ENCODE data around the gene FRMD1.

FRMD1 gene

DNA sequence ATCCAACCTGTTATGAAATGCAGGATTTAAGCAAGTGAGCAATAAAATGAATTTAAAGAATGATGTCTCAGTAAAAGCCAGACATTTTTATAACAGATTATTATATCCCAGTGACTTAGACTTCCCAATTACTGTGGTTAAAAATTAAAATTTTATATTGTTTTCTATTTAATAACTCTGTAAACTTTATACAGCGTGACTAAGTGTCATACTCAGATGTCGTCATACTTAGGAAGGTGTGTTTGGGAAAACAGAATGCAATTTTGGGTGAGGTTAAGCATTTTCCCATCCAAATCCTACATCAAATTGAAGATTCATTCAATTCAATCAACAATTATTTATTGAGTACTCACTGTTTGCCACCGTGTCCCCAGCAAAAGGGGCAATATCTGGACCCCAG is 31.4 kb upstream of the FRMD1 start:
- H3K27me3 ChIP-seq (ENCODE audit: control insufficient read depth in 1 of 2, insufficient read depth in 1 of 2, low read length in 2 of 2), result peaks cover 0 to 29% of the 10 kb centered on the region in 2 experiments
- H3K4me1 ChIP-seq (ENCODE audit: control insufficient read depth, insufficient read depth, low read depth, low read length), result peaks cover 3% of the 10 kb centered on the region
- H3K4me3 ChIP-seq (ENCODE audit: insufficient read depth in 1 of 2, low read depth in 1 of 2, low read length in 2 of 2), result no peak overlapping the region
- no peak overlapping the region for H3K14ac ChIP-seq (ENCODE audit: low read length in 2 of 2)
- no peak overlapping the region for H2BK12ac ChIP-seq (ENCODE audit: low read length in 2 of 2)
- no peak overlapping the region for H3K18ac ChIP-seq (ENCODE audit: low read depth in 1 of 2, low read length in 2 of 2)
- no peaks in the 10 kb centered on the region for H3K9me3 ChIP-seq (ENCODE audit: control insufficient read depth, low read length)
- H3K4me2 ChIP-seq (ENCODE audit: low read length, poor library complexity, severe bottlenecking), result no peak overlapping the region
- H2AK5ac ChIP-seq (ENCODE audit: low read length, severe bottlenecking), result no peak overlapping the region
- no peak overlapping the region for H4K8ac ChIP-seq (ENCODE audit: low read length)
- no peak overlapping the region for H3K23ac ChIP-seq (ENCODE audit: low read length in 2 of 2)
- H2BK120ac ChIP-seq (ENCODE audit: low read depth, low read length), result no peak overlapping the region
- H3K36me3 ChIP-seq (ENCODE audit: control insufficient read depth in 1 of 2, insufficient read depth in 2 of 2, low read depth in 1 of 2, low read length in 2 of 2), result no peaks in the 10 kb centered on the region
- WGBS, result 75% methylated on average over 1 of the region's 3 CpGs
- no peak overlapping the region for H3K27ac ChIP-seq (ENCODE audit: low read length, poor library complexity, severe bottlenecking)
- no peak overlapping the region for H3K4ac ChIP-seq (ENCODE audit: low read depth in 1 of 2, low read length in 2 of 2)
- H2BK15ac ChIP-seq (ENCODE audit: low read depth, poor library complexity, severe bottlenecking), result no peak overlapping the region
- H2AFZ ChIP-seq (ENCODE audit: low read depth, low read length), result no peak overlapping the region
- H4K91ac ChIP-seq (ENCODE audit: low read length), result no peak overlapping the region
- no peak overlapping the region for H3K9ac ChIP-seq (ENCODE audit: low read length)
- no peaks in the 10 kb centered on the region for H3K79me1 ChIP-seq (replicated peaks; ENCODE audit: low read length, poor library complexity, severe bottlenecking)
- H2BK5ac ChIP-seq (ENCODE audit: low read depth, low read length, poor library complexity, severe bottlenecking), result no peak overlapping the region
- no peak for DNase-seq

DNA sequence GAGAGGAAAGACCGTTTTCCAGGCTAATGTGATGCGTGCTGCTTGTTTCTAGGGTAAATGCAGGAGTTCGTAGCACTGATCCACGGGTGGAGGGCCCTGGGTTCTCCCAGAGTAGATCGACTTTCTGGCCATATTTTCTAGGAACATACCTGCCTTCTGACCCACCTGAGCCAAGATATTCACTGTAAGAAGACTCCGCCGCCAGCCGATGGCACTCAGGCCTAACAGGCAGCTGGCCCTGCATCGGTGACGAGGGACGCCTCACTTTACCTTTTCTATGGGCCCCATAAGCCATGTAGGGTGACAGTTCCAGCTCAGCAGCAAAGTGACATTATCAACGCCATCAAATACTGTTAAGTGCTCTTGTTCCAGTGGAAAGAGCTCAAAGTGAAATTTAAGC is 30.2 kb upstream of the FRMD1 start:
- Histone ChIP-seq H3K23ac (ENCODE audit: low read length in 2 of 2) (no peak overlapping the region), H3K9me3 (ENCODE audit: control insufficient read depth, low read length) (no peaks in the 10 kb centered on the region), H3K4me1 (ENCODE audit: control insufficient read depth, insufficient read depth, low read depth, low read length) (peaks cover 3% of the 10 kb centered on the region), H4K91ac (ENCODE audit: low read length) (no peak overlapping the region), H3K4me2 (ENCODE audit: low read length, poor library complexity, severe bottlenecking) (no peak overlapping the region), H3K27me3 (ENCODE audit: control insufficient read depth in 1 of 2, insufficient read depth in 1 of 2, low read length in 2 of 2) (peaks cover 7 to 39% of the 10 kb centered on the region in 2 experiments), H3K36me3 (ENCODE audit: control insufficient read depth in 1 of 2, insufficient read depth in 2 of 2, low read depth in 1 of 2, low read length in 2 of 2) (no peaks in the 10 kb centered on the region), H2AFZ (ENCODE audit: low read depth, low read length) (no peak overlapping the region), H3K4me3 (ENCODE audit: insufficient read depth in 1 of 2, low read depth in 1 of 2, low read length in 2 of 2) (no peak overlapping the region), H2BK12ac (ENCODE audit: low read length in 2 of 2) (no peak overlapping the region), H2BK120ac (ENCODE audit: low read depth, low read length) (no peak overlapping the region), H3K18ac (ENCODE audit: low read depth in 1 of 2, low read length in 2 of 2) (no peak overlapping the region), H2AK5ac (ENCODE audit: low read length, severe bottlenecking) (no peak overlapping the region), H3K4ac (ENCODE audit: low read depth in 1 of 2, low read length in 2 of 2) (no peak overlapping the region), H3K79me1 (replicated peaks; ENCODE audit: low read length, poor library complexity, severe bottlenecking) (no peaks in the 10 kb centered on the region), H3K14ac (ENCODE audit: low read length in 2 of 2) (no peak overlapping the region), H2BK5ac (ENCODE audit: low read depth, low read length, poor library complexity, severe bottlenecking) (no peak overlapping the region), H3K27ac (ENCODE audit: low read length, poor library complexity, severe bottlenecking) (no peak overlapping the region), H2BK15ac (ENCODE audit: low read depth, poor library complexity, severe bottlenecking) (no peak overlapping the region), H3K9ac (ENCODE audit: low read length) (no peak overlapping the region), H4K8ac (ENCODE audit: low read length) (no peak overlapping the region)
- WGBS, result 93% methylated on average over 12 of the region's 12 CpGs
- DNase-seq, result no peak

DNA sequence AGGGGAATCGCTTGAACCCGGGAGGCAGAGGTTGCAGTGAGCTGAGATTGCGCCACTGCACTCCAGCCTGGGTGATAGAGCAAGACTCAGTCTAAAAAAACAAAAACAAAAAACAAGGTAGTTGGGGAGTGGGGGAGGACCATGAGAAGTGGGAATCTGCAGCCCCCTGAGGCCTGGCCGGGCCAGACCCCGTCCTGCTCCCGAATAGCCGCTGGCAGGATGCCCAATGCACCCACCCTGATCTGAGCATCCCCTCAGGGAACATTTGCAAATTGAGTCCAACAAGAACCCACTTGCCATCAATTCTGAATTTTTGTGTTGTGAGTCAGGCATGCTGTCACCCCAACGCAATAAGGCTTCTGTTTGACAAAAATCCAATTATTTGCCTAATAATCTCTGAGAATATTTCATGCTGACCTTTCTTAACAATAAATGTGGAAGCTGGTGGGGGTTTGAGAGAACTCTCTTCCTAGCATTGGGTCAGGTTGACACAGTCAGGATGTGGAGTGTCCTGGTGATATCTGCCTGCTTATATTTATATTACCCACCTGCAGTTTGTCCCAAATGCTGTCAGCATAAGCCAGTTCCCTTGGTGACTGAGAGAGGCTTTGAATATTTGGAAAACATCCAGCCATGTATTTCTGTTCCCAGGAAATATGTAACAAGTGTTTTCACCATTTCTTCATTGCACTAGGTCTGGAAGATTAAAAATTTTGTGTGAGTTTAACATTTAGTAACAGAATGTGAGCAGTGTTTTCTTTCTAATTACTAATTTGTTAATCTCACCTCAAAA is 28.4 kb upstream of the FRMD1 start:
- Histone ChIP-seq H3K36me3 (ENCODE audit: control insufficient read depth in 1 of 2, insufficient read depth in 2 of 2, low read depth in 1 of 2, low read length in 2 of 2) (no peaks in the 10 kb centered on the region), H4K8ac (ENCODE audit: low read length) (no peak overlapping the region), H3K27ac (ENCODE audit: low read length, poor library complexity, severe bottlenecking) (no peak overlapping the region), H4K91ac (ENCODE audit: low read length) (no peak overlapping the region), H2AK5ac (ENCODE audit: low read length, severe bottlenecking) (no peak overlapping the region), H3K4me3 (ENCODE audit: insufficient read depth in 1 of 2, low read depth in 1 of 2, low read length in 2 of 2) (no peak overlapping the region), H3K4me2 (ENCODE audit: low read length, poor library complexity, severe bottlenecking) (no peak overlapping the region), H3K18ac (ENCODE audit: low read depth in 1 of 2, low read length in 2 of 2) (no peak overlapping the region), H3K9ac (ENCODE audit: low read length) (no peak overlapping the region), H3K4ac (ENCODE audit: low read depth in 1 of 2, low read length in 2 of 2) (no peak overlapping the region), H2BK15ac (ENCODE audit: low read depth, poor library complexity, severe bottlenecking) (no peak overlapping the region), H3K79me1 (replicated peaks; ENCODE audit: low read length, poor library complexity, severe bottlenecking) (no peaks in the 10 kb centered on the region), H3K23ac (ENCODE audit: low read length in 2 of 2) (no peak overlapping the region), H3K14ac (ENCODE audit: low read length in 2 of 2) (no peak overlapping the region), H3K4me1 (ENCODE audit: control insufficient read depth, insufficient read depth, low read depth, low read length) (peaks cover 3% of the 10 kb centered on the region), H2BK12ac (ENCODE audit: low read length in 2 of 2) (no peak overlapping the region), H3K27me3 (ENCODE audit: control insufficient read depth in 1 of 2, insufficient read depth in 1 of 2, low read length in 2 of 2) (peaks cover 19 to 51% of the 10 kb centered on the region in 2 experiments), H2AFZ (ENCODE audit: low read depth, low read length) (no peak overlapping the region), H2BK120ac (ENCODE audit: low read depth, low read length) (no peak overlapping the region), H3K9me3 (ENCODE audit: control insufficient read depth, low read length) (no peaks in the 10 kb centered on the region), H2BK5ac (ENCODE audit: low read depth, low read length, poor library complexity, severe bottlenecking) (no peak overlapping the region)
- 89% methylated on average over 6 of the region's 8 CpGs for WGBS
- DNase-seq, result no peak

DNA sequence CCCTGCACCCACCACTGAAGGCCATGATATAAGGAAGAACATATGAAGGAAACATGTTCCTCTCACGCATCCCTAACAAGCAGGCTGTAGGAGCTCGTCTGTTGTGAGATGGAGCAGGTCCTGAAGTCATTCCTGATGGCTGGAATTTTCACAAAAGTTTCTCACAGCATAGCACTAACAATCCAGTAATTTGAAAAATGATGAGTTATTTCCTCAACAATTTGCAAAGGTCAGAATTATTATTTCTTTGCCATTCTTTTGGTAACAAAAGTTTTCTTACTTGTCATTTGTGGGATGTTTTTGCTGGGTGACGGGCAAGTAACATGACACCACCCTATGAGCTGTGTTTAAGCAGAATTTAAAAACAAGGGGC is 27.6 kb upstream of the FRMD1 start:
- DNase-seq, result no peak
- Histone ChIP-seq H4K8ac (ENCODE audit: low read length) (no peak overlapping the region), H2BK15ac (ENCODE audit: low read depth, poor library complexity, severe bottlenecking) (no peak overlapping the region), H3K4ac (ENCODE audit: low read depth in 1 of 2, low read length in 2 of 2) (no peak overlapping the region), H2BK120ac (ENCODE audit: low read depth, low read length) (no peak overlapping the region), H3K4me1 (ENCODE audit: control insufficient read depth, insufficient read depth, low read depth, low read length) (peaks cover 6% of the 10 kb centered on the region), H4K91ac (ENCODE audit: low read length) (no peak overlapping the region), H2BK5ac (ENCODE audit: low read depth, low read length, poor library complexity, severe bottlenecking) (no peak overlapping the region), H3K4me2 (ENCODE audit: low read length, poor library complexity, severe bottlenecking) (no peak overlapping the region), H3K27me3 (ENCODE audit: control insufficient read depth in 1 of 2, insufficient read depth in 1 of 2, low read length in 2 of 2) (peaks cover 26 to 58% of the 10 kb centered on the region in 2 experiments), H2BK12ac (ENCODE audit: low read length in 2 of 2) (no peak overlapping the region), H3K18ac (ENCODE audit: low read depth in 1 of 2, low read length in 2 of 2) (no peak overlapping the region), H3K79me1 (replicated peaks; ENCODE audit: low read length, poor library complexity, severe bottlenecking) (no peaks in the 10 kb centered on the region), H2AFZ (ENCODE audit: low read depth, low read length) (no peak overlapping the region), H2AK5ac (ENCODE audit: low read length, severe bottlenecking) (no peak overlapping the region), H3K9me3 (ENCODE audit: control insufficient read depth, low read length) (no peaks in the 10 kb centered on the region), H3K4me3 (ENCODE audit: insufficient read depth in 1 of 2, low read depth in 1 of 2, low read length in 2 of 2) (no peak overlapping the region), H3K36me3 (ENCODE audit: control insufficient read depth in 1 of 2, insufficient read depth in 2 of 2, low read depth in 1 of 2, low read length in 2 of 2) (no peaks in the 10 kb centered on the region), H3K14ac (ENCODE audit: low read length in 2 of 2) (no peak overlapping the region), H3K9ac (ENCODE audit: low read length) (no peak overlapping the region), H3K27ac (ENCODE audit: low read length, poor library complexity, severe bottlenecking) (no peak overlapping the region), H3K23ac (ENCODE audit: low read length in 2 of 2) (no peak overlapping the region)
- 100% methylated on average over 2 of the region's 3 CpGs for WGBS

Measured in mesenchymal stem cell (in vitro differentiated cells and primary cell).